ENCODE data around the gene CRISPLD2.

CRISPLD2 gene

DNA sequence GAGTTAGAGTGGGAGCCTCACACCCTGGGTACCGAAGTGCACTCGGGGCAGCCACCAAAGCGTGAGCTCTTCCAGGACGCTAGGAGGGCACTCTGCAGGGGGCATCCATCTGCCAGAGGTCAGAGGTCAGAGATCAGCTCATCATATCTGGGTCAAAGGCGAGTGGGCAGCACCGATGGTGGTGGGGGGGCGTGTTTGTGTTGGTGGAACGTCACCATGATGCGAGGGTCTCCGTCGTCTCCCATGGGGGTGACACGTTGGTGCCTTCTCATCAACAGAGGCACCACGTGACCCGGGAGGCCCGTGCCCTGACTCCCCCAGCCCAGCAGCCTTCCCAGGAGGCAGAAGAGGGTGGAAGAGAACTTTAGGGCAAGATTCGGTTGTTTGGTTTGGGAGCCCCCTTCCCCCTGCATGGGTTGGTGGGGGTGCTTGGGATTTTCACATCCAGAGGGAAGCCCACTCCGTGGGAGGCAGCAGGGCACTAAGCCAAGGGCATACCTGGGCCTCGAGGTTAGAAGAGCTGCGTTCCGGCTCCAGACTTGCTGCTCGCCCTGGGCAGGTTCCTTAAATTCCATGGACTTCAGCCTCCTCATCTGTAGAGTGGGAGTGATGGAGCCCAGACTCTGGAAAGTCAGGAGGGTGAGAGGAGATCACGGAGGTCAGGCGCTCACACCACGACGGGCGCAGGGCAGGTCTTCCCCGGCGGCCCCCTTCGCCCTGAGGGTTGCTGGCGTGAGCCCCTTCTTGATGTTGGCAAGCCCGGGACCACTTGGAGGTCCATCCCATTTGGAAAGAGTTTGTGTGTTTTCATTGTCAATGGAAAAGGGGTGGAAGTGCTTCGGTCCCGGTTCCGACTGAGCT lies 14.0 kb downstream of the CRISPLD2 start:
- DNase-seq (ENCODE audit: low spot score): no peak
- CTCF ChIA-PET: interaction anchor here (0.7 kb wide), 1 partner anchor 1102 kb away, joined by 3 read pairs; no protein-coding TSS in a partner anchor
- H3K27ac ChIP-seq: no peak overlapping the region
- TF ChIP-seq, protein P1, sequence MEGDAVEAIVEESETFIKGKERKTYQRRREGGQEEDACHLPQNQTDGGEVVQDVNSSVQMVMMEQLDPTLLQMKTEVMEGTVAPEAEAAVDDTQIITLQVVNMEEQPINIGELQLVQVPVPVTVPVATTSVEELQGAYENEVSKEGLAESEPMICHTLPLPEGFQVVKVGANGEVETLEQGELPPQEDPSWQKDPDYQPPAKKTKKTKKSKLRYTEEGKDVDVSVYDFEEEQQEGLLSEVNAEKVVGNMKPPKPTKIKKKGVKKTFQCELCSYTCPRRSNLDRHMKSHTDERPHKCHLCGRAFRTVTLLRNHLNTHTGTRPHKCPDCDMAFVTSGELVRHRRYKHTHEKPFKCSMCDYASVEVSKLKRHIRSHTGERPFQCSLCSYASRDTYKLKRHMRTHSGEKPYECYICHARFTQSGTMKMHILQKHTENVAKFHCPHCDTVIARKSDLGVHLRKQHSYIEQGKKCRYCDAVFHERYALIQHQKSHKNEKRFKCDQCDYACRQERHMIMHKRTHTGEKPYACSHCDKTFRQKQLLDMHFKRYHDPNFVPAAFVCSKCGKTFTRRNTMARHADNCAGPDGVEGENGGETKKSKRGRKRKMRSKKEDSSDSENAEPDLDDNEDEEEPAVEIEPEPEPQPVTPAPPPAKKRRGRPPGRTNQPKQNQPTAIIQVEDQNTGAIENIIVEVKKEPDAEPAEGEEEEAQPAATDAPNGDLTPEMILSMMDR (conservative IDR thresholded peaks at IDR 0.05; ENCODE audit: low read depth): no peak
- POLR2A ChIA-PET (ENCODE audit: low non-redundant PET): no interaction called here

DNA sequence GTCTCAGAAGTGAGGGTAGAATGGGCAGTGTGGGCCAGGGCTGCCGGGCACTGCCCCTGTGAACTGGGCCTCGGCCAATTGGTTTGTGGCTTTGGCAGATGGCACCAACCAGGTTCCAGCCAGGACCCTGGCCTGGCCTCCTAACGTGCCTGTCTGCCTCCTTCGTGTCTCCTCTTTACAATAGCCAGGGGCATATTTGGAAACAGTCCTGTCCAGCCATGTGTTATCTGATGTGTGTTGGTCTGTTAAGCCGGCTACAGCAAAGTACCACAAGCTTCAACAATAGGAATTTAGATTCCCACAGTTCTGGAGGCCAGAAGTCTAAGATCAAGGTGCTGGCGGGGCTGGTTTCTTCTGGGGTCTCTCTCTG lies 14.6 kb downstream of the CRISPLD2 start:
- POLR2A ChIA-PET (ENCODE audit: low non-redundant PET): no interaction called here
- no peak overlapping the region for H3K27ac ChIP-seq
- TF ChIP-seq, protein P1 (conservative IDR thresholded peaks at IDR 0.05; ENCODE audit: low read depth): no peak
- CTCF ChIA-PET: no interaction called here
- DNase-seq (ENCODE audit: low spot score): no peak

DNA sequence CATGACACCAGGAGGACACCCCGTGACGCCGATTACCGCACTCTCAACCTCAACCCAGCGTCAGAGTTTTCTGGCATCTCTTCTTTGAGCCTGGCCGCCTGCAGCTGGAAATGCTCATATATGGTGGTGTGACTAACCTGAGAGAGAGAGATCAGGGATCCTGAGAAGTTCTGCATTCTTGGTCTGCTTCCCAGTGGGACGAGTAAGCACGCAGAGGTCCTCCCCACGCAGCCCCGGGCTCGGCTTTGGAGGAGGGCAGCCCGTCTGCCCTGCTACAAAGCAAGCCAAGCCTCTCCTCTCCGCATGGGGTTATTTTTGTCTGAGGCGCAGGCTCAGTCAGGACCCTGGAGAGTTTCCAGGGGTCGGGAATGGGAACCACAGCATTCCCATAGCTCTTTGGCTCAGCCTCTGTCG lies 16.5 kb downstream of the CRISPLD2 start:
- peak; percentile 81 for DNase-seq (ENCODE audit: low spot score)
- ChIA-PET CTCF (interaction anchor here (0.5 to 1.2 kb wide), 2 partner anchors 45 to 116 kb away, joined by 3 read pairs; no protein-coding TSS in a partner anchor), POLR2A (ENCODE audit: low non-redundant PET) (no interaction called here)
- peak overlapping the region; percentile 68 for H3K27ac ChIP-seq
- TF ChIP-seq, protein P1 (conservative IDR thresholded peaks at IDR 0.05; ENCODE audit: low read depth): no peak

DNA sequence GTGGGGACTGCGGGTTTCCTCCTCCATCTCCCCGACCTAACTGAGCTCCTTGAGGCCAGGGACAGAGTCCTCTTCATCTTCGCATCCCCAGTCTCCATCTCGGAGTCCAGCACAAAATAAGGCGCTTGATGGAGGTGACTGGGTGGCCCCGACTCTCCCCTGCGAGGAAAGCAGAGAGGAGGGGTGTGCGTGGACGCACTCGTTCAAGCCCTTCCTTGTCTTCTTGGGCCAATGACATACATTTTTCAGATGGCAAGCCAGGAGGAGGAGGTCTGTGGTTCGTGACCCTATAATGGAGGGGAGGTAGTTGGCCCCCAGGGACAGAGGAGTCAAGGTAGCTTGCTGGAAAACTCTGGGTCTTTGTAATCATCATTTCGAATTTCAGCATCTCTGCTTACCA lies 17.2 kb downstream of the CRISPLD2 start:
- no peak for DNase-seq (ENCODE audit: low spot score)
- H3K27ac ChIP-seq: peak overlapping the region; percentile 68
- ChIA-PET POLR2A (ENCODE audit: low non-redundant PET) (no interaction called here), CTCF (interaction anchor here (0.5 kb wide), 1 partner anchor 45 kb away, joined by 3 read pairs; no protein-coding TSS in a partner anchor)
- TF ChIP-seq, protein P1 (conservative IDR thresholded peaks at IDR 0.05; ENCODE audit: low read depth): no peak

DNA sequence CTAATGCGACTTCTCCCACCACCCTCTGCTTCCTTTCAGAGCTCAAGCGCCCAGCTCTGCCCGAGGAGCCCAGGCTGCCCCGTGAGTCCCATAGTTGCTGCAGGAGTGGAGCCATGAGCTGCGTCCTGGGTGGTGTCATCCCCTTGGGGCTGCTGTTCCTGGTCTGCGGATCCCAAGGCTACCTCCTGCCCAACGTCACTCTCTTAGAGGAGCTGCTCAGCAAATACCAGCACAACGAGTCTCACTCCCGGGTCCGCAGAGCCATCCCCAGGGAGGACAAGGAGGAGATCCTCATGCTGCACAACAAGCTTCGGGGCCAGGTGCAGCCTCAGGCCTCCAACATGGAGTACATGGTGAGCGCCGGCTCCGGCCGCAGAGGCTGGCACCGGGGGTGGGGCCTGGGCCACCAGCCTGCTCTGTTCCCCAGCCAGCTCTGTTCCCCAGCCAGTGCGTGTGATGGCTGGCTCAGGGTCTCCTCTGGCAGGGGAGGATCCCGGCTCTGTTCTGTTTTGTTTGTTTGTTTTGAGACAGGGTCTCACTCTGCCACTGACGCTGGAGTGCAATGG lies 18.7 kb downstream of the CRISPLD2 start:
- ChIA-PET POLR2A (ENCODE audit: low non-redundant PET) (interaction anchor here (0.5 to 1.3 kb wide), 2 partner anchors 9 to 19 kb away, joined by 3 to 4 read pairs; partner anchors contain the start of gene CRISPLD2), CTCF (interaction anchor here (1.5 kb wide), 1 partner anchor 132 kb away, joined by 3 read pairs; no protein-coding TSS in a partner anchor)
- peak overlapping the region; percentile 68 for H3K27ac ChIP-seq
- no peak for DNase-seq (ENCODE audit: low spot score)
- TF ChIP-seq, protein P1 (conservative IDR thresholded peaks at IDR 0.05; ENCODE audit: low read depth): no peak

DNA sequence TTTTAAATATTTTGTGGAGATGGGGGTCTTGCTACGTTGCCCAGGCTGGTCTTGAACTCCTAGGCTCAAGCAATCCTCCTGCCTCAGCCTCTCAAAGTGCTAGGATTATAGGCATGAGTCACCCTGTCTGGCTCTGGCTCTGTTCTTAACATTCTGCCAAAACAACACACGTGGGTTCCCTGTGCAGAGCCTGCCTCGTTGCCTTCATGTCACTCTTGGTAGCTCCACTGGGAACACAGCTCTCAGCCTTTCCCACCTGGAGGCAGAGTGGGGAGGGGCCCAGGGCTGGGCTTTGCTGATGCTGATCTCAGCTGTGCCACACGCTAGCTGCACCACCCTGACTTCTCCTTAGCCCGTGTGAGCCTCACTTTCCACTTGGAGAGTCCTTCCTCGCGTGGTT lies 19.3 kb downstream of the CRISPLD2 start:
- CTCF ChIA-PET: interaction anchor here (0.6 to 1.5 kb wide), 2 partner anchors 132 to 741 kb away, joined by 3 read pairs; no protein-coding TSS in a partner anchor
- POLR2A ChIA-PET (ENCODE audit: low non-redundant PET): interaction anchor here (1.3 kb wide), 1 partner anchor 20 kb away, joined by 4 read pairs; the partner anchor contains the start of gene CRISPLD2
- TF ChIP-seq, protein P1 (conservative IDR thresholded peaks at IDR 0.05; ENCODE audit: low read depth): no peak

More for the DNA sequence above, 19.3 kb downstream of the CRISPLD2 start:
- no peak for DNase-seq (ENCODE audit: low spot score)
- no peak overlapping the region for H3K27ac ChIP-seq
